Activated CD4-positive, alpha-beta T cell treated with anti-CD3 and anti-CD28 coated beads, Interleukin-2, amount 50 U/mL, for 48 hours (primary cell): ENCODE measurements around the gene UBN1.
A peak's percentile ranks its signal among the peaks of the same experiment; 100 is the strongest.

Experiments used
- DNase-seq, 2 experiments: peaks; one replicate each; pipeline ENCODE4 v3.0.0-alpha.2; 2020

UBN1 gene

GRCh38 chr16:4846901-4847773, at the start of gene UBN1, which contains the start of gene GLYR1:
Gene UBN1, plus strand, starts transcription at chr16:4847481. Its CDS starts 5,437 bp downstream, at chr16:4852918.
Gene GLYR1, minus strand, starts transcription at chr16:4847288. Its CDS starts 23 bp downstream, at chr16:4847265.
- peak; percentile 100 for DNase-seq

GRCh38 chr16:4797805-4798252, 49.5 kb upstream of the UBN1 start:
- DNase-seq: no peak

GRCh38 chr16:4798456-4798855, 48.8 kb upstream of the UBN1 start:
- DNase-seq: no peak

GRCh38 chr16:4799171-4799855, 48.0 kb upstream of the UBN1 start:
- DNase-seq: no peak

- no peak for DNase-seq
Observed at GRCh38 chr16:4800290-4801041, 46.8 kb upstream of the UBN1 start.

- DNase-seq: peak in 1 of 2 experiments; percentile 11
Observed at GRCh38 chr16:4801051-4801961, 46.0 kb upstream of the UBN1 start.

- DNase-seq: peak; percentile 76 to 80
Observed at GRCh38 chr16:4801962-4802658, 45.2 kb upstream of the UBN1 start, which contains the start of gene ROGDI. Gene ROGDI, minus strand, starts transcription at chr16:4802633. Its CDS starts 62 bp downstream, at chr16:4802571.

- peak; percentile 90 to 91 for DNase-seq
Observed at GRCh38 chr16:4802659-4803287, 44.5 kb upstream of the UBN1 start.

- no peak for DNase-seq
Observed at GRCh38 chr16:4803401-4803844, 43.9 kb upstream of the UBN1 start.

- no peak for DNase-seq
Observed at GRCh38 chr16:4803898-4804762, 43.2 kb upstream of the UBN1 start.

- DNase-seq: no peak
Observed at GRCh38 chr16:4805231-4805630, 42.0 kb upstream of the UBN1 start.

- no peak for DNase-seq
Observed at GRCh38 chr16:4806280-4806679, 41.0 kb upstream of the UBN1 start.

- DNase-seq: no peak
Observed at GRCh38 chr16:4811242-4811641, 36.0 kb upstream of the UBN1 start.

GRCh38 chr16:4811773-4812172, 35.5 kb upstream of the UBN1 start:
- DNase-seq: no peak

GRCh38 chr16:4813251-4814003, 33.9 kb upstream of the UBN1 start:
- no peak for DNase-seq

- DNase-seq: no peak
Observed at GRCh38 chr16:4814046-4814445, 33.2 kb upstream of the UBN1 start.

- DNase-seq: no peak
Observed at GRCh38 chr16:4814542-4815173, 32.6 kb upstream of the UBN1 start.

GRCh38 chr16:4820652-4821051, 26.6 kb upstream of the UBN1 start:
- DNase-seq: no peak
